ENCODE data around the gene ARVCF.
"Not testable (repeated sequence)": the region's sequence is repeated elsewhere in the genome, so short reads cannot be mapped to it uniquely, and the experiment has no call there.

The ARVCF gene

GRCh38 chr22:19942157-19943081 lies 74.2 kb downstream of the ARVCF start:
- Mint-ChIP-seq H3K27me3 (no peaks in the 10 kb centered on the region), H3K4me3 (peak overlapping the region; percentile 95), H3K36me3 (peaks cover 13% of the 10 kb centered on the region), H3K4me1 (peaks cover 48% of the 10 kb centered on the region), H3K9me3 (no peaks in the 10 kb centered on the region), H3K27ac (peak overlapping the region; percentile 98)

GRCh38 chr22:19941365-19942082 lies 75.1 kb downstream of the ARVCF start, which contains the start of the genes COMT and TXNRD2:
TSS of gene COMT (plus strand) at chr22:19941772. CDS start at chr22:19962527, 20,755 bp downstream.
TSS of gene TXNRD2 (minus strand) at chr22:19941818. CDS start at chr22:19941803, 15 bp downstream.
- peaks cover 6% of the 10 kb centered on the region for H3K9me3 Mint-ChIP-seq
- H3K27me3 Mint-ChIP-seq, result no peaks in the 10 kb centered on the region
- peak within 1 kb of the TSS; percentile 98 for H3K27ac Mint-ChIP-seq
- H3K4me3 Mint-ChIP-seq, result peak within 1 kb of the TSS; percentile 95
- H3K4me1 Mint-ChIP-seq, result peaks cover 41% of the 10 kb centered on the region
- H3K36me3 Mint-ChIP-seq, result peaks cover 18% of the 10 kb centered on the region

- H3K4me1 Mint-ChIP-seq, result peaks cover 38% of the 10 kb centered on the region
- H3K36me3 Mint-ChIP-seq, result peaks cover 25% of the 10 kb centered on the region
- H3K4me3 Mint-ChIP-seq, result peak overlapping the region; percentile 95
- peak overlapping the region; percentile 95 for H3K27ac Mint-ChIP-seq
- peaks cover 11% of the 10 kb centered on the region for H3K9me3 Mint-ChIP-seq
- H3K27me3 Mint-ChIP-seq, result no peaks in the 10 kb centered on the region
Observed at GRCh38 chr22:19940536-19941364, 75.9 kb downstream of the ARVCF start.

GRCh38 chr22:19937616-19938473 lies 78.8 kb downstream of the ARVCF start:
- Mint-ChIP-seq H3K27ac (no peak overlapping the region), H3K27me3 (no peaks in the 10 kb centered on the region), H3K36me3 (peaks cover 28% of the 10 kb centered on the region), H3K4me3 (no peak overlapping the region), H3K9me3 (peaks cover 11% of the 10 kb centered on the region), H3K4me1 (peaks cover 24% of the 10 kb centered on the region)

GRCh38 chr22:19936513-19936912 lies 80.1 kb downstream of the ARVCF start:
- Mint-ChIP-seq H3K36me3 (peaks cover 28% of the 10 kb centered on the region), H3K4me3 (no peak overlapping the region), H3K27me3 (no peaks in the 10 kb centered on the region), H3K27ac (no peak overlapping the region), H3K4me1 (peaks cover 17% of the 10 kb centered on the region), H3K9me3 (peaks cover 11% of the 10 kb centered on the region)

GRCh38 chr22:19935123-19935718 lies 81.4 kb downstream of the ARVCF start:
- H3K4me1 Mint-ChIP-seq, H3K4me3 Mint-ChIP-seq, H3K27ac Mint-ChIP-seq, H3K27me3 Mint-ChIP-seq: not testable (repeated sequence)
- Mint-ChIP-seq H3K9me3 (peaks cover 11% of the 10 kb centered on the region), H3K36me3 (peaks cover 28% of the 10 kb centered on the region)

- no peak overlapping the region for H3K27ac Mint-ChIP-seq
- peaks cover 27% of the 10 kb centered on the region for H3K36me3 Mint-ChIP-seq
- no peak overlapping the region for H3K4me3 Mint-ChIP-seq
- peaks cover 3% of the 10 kb centered on the region for H3K4me1 Mint-ChIP-seq
- H3K27me3 Mint-ChIP-seq, result no peaks in the 10 kb centered on the region
- peaks cover 11% of the 10 kb centered on the region for H3K9me3 Mint-ChIP-seq
Observed at GRCh38 chr22:19933341-19934241, 83.0 kb downstream of the ARVCF start.

- H3K27ac Mint-ChIP-seq, result no peak overlapping the region
- peaks cover 21% of the 10 kb centered on the region for H3K36me3 Mint-ChIP-seq
- no peak overlapping the region for H3K4me3 Mint-ChIP-seq
- no peaks in the 10 kb centered on the region for H3K27me3 Mint-ChIP-seq
- H3K4me1 Mint-ChIP-seq, result no peaks in the 10 kb centered on the region
- H3K9me3 Mint-ChIP-seq, result peaks cover 11% of the 10 kb centered on the region
Observed at GRCh38 chr22:19932367-19933206, 84.0 kb downstream of the ARVCF start.

GRCh38 chr22:19931514-19931913 lies 85.1 kb downstream of the ARVCF start:
- peaks cover 15% of the 10 kb centered on the region for H3K36me3 Mint-ChIP-seq
- no peaks in the 10 kb centered on the region for H3K27me3 Mint-ChIP-seq
- H3K27ac Mint-ChIP-seq, result no peak overlapping the region
- H3K9me3 Mint-ChIP-seq, result peaks cover 5% of the 10 kb centered on the region
- H3K4me1 Mint-ChIP-seq, result no peaks in the 10 kb centered on the region
- H3K4me3 Mint-ChIP-seq, result no peak overlapping the region

GRCh38 chr22:19930551-19931486 lies 85.8 kb downstream of the ARVCF start:
- Mint-ChIP-seq H3K9me3 (no peaks in the 10 kb centered on the region), H3K36me3 (peaks cover 9% of the 10 kb centered on the region), H3K4me1 (no peaks in the 10 kb centered on the region), H3K27ac (no peak overlapping the region), H3K4me3 (no peak overlapping the region), H3K27me3 (no peaks in the 10 kb centered on the region)

GRCh38 chr22:19929586-19930550 lies 86.8 kb downstream of the ARVCF start:
- Mint-ChIP-seq H3K27ac (no peak overlapping the region), H3K4me1 (no peaks in the 10 kb centered on the region), H3K9me3 (no peaks in the 10 kb centered on the region), H3K36me3 (peaks cover 3% of the 10 kb centered on the region), H3K27me3 (no peaks in the 10 kb centered on the region), H3K4me3 (no peak overlapping the region)
